GM19467 (cell line): ENCODE measurements around the gene PCGF2.
A peak's percentile ranks its signal among the peaks of the same experiment; 100 is the strongest.
"Not testable (repeated sequence)": the region's sequence is repeated elsewhere in the genome, so short reads cannot be mapped to it uniquely, and the experiment has no call there.

ENCODE experiments used
- ATAC-seq: cut with Tn5 transposase; IDR thresholded peaks from one replicate; pipeline ENCODE4 v1.9.1; 2021; ENCODE audit warnings: mild to moderate bottlenecking, moderate library complexity; ENCODE audit not compliant: unreplicated experiment

The PCGF2 gene

DNA sequence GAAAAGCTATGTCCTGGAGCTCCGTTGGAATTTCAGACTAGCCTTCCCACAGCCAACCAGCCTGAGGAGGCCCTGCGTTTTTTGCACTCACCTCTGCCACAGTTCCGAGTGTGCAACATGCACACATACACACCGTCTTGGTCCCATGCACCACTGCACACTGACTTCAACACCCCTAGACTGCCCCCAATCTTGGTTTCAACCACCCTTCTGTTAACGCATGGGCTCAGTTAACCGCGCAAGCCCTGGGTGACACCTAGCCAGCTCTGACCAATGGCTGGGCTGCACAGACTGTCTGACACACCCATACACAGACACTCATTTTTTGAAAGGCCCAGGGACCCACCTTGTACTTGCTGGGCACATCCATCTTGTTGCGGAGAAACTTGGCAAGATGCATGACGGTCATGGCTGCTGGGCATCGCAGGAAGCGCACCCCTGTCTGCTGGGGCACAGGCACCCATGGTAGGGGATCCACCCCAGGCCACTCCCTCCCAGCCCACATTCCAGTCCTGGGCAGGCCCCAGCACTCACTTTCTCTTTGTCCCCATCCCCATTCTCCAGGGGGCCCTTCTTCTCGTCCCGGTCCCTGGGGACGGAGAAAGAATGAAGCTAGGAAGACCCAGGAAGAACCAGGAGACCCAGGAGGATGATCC lies 10.0 kb downstream of the PCGF2 start:
- no peak for ATAC-seq

DNA sequence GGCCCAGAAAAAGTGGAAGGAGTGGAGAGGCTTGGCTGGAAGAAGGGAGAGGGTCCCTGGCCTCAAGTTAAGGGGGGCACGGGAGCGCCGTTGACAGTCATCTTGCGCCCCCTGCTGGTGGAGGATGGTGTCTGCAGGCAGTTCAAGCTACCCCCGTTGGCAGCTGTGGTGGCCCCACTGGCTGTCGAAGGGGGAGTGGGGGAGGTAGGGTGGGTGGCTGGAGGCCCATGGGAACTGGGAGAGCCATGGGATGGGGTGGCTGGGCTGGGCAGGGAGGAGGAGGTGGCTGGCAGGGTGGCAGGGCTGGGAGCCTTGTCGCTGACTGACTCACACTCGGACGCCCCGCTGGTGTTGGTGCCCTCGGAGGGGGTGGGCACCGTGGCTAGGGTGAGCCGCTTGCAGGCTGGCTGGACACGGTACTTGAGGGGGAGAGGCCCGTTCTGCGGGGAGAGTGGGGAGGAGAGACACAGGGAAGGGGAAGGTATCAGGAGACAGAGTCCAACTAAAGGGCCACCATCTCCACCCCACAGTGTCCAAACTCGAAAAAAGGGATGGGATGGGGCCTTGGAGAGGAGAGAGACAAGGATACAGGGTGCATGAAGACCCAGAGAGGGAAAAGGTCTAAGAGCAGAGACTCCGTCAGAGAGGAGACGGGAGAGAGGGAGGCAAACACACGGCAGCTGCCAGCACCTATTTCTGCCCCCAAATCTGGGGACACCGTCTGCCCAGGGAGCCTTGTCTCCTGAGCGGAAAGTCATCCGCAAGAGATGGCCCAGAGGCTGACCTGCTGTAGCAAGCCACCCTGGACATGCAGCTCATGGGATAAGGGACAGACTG lies 12.8 kb downstream of the PCGF2 start:
- no peak for ATAC-seq

DNA sequence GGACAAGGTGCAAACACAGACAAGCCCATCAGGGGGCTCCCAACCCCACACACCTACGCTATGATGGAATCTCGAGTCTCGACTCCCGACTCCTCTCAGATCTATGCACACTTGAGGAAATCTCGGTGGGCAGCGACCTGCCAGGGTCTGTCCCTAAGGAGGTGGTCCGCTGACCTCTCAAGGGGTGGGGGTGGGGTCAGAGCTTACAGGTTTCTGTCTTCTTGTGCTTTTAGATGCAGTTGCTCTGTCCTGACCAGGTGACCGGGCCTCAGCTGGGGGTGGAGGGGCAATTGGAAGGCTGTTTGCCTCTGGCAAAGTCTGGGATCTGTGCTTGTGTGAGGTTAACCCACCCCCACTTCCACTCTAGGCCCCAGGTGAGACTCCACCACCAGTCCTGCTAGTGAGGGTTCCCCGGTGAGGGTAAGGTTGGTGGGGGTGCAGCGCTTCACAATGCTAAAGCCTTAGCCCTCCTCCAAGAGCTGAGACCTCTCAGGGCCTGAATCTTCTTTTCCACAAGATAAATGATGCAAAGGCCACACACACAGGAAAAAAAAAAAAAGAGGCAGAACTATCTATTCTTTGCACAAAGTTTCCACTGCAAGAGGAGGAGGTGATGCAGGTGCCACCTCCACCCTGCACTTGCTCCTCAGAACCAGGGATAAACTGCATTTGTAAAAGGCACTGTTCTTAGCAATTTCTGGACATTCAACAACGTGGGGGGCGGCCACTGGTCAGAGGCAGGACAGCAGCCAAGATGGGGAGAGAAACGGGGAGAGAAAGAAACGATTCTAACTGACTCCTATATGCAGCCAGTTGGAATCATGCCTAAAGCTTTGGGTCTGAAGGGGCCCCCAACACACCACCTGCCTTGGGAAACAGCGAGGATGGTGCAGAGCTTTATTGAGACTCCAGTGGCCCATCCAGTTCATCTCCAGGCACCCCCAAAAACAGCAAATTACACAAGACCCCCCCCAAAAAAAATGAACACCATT lies 13.9 kb downstream of the PCGF2 start:
- ATAC-seq, result no peak

DNA sequence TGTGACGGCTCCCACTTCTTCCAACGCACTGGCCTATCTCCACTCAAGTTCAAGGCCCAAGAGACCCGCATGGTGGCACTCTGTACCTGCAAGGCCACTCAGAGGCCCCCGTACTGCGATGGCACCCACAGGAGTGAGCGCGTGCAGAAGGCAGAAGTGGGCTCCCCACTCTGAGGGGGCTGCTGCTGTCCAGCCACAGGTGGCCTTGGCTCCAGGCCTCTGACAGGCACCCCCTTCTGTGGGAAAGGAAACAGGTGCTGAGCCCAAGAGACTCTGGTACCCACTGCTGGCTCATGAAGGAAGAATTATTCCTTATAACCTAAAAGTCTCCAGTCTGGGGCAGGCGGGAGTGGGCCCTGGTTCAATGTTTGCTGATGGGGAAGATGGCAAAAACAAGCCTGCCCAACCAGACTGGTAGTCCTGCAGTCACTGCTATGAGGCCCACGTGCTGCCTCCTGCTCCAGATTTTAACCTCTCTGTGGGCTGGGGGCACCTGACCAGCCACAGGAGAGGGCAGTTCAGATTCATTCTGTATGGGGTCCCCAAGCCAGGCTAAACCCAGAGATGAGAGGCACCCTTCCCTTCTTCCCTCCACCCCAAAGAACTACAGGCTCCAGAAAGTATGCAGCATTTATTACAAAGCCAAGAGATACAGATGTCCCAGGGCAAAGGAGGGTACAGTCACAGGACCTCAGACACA lies 14.7 kb downstream of the PCGF2 start:
- ATAC-seq, result no peak

DNA sequence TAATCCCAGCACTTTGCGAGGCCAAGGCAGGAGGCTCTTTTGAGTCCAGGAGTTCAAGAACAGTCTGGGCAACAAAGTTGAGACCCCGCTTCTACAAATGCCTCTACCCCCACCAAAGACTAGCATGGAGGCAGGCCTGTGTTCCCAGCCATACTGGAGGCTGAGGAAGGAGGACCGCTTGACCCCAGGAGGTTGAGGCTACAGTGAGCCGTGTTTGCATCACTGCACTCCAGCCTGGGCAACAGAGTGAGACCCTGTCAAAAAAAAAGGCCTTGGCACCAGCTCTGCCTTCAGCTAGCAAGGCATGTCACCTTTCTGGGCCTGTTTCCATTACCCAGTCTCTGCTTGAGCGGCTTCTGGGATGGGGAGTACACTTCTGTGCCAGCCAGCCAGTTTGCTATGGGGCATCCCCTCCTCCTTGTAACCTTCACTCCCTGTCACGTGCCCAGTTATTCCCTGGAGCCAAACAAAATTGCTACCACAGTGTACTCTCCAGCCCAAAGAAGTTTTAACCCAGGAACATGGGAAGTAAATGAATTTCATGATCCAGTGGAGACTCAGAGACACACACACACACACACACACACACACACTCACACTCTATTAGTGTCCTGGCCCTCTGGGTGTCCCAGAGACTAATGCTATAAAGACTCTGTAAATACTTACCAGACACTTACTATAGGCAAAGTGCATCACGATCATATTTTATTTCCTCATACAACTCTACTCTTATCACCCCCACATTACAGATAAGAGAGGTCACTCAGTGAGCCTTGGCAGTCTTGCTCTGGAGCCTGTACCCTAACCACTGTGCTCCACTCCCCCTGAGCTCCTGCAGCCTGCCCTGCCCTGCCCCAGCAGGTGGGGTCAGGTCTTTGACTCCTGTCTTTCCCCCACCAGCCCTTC lies 15.5 kb downstream of the PCGF2 start:
- ATAC-seq, result no peak

DNA sequence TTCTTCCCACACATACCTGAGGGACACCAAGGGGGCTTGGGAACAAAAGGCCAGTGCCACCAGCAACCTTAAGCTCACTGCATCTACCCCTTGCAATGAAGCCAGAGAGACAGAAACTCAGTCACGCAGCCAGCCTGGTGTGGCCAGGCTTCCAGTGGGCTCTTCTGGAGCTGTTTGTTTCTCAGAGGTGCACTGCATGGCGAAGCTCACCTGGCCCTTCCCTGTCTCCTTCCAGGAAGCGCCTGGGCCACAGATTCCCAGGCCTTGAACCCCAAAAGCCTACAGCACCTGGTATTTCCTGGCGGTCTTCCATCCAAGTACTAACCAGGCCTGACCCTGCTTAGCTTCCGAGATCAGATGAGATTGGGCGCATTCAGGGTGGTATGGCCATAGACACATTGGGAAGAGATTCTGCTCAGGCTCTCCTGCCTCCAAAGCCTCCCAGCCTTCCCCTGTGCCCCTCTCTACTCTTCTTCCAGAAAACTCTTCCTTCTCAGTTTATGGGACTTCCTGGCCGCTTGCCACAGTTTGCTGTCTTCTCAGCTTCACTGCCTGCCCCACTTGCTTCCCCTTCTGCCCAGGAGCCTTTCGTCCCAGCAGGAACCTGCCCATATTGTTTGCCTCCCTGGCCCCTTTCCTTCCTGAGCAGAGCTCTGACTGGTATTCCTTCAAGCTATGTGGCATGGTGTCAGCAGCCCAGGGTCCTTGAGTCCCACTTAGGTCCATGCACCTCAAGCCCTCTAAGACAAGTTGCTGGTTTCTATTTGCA lies 16.4 kb downstream of the PCGF2 start:
- no peak for ATAC-seq

DNA sequence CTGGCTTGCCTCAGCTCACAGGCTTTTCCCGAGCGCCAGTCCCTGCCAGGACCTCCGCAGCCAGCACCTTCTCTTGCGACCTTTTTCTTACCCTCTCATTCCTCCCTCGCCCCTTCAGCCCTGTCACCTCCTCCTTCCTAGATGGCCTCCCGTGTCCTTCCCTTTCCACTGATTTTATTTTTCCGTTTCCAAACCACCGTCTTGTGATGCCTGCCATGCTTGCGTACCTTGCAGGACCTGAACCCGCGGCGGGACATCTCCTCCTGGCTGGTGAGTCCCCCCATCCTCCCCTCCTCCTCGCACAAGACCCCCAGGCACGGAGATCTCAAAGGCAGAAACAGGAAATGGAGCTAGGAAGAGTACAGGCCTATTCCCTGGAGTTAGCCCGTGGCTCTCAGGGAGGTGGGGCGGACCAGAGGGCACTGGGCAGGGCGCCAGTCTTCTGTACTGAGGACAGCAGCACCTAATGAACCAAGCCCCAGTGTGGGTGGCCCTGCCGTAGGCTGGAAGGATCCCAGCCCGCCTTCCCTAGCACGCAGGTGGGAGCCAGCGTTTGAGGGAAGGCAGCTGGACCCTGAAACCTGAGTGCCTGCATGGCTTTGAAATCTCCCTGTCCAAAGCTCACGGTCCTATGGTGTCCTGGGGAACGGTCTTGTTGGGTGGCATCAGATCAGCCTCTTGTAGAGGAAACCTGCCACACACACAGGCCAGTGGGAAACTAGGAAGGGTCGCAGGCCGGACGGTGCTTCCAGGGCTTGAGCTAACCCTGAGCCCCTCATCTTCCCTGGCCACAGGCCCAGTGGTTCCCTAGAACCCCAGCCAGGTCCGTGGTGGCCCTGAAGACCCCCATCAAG lies 17.4 kb downstream of the PCGF2 start:
- ATAC-seq, result no peak

DNA sequence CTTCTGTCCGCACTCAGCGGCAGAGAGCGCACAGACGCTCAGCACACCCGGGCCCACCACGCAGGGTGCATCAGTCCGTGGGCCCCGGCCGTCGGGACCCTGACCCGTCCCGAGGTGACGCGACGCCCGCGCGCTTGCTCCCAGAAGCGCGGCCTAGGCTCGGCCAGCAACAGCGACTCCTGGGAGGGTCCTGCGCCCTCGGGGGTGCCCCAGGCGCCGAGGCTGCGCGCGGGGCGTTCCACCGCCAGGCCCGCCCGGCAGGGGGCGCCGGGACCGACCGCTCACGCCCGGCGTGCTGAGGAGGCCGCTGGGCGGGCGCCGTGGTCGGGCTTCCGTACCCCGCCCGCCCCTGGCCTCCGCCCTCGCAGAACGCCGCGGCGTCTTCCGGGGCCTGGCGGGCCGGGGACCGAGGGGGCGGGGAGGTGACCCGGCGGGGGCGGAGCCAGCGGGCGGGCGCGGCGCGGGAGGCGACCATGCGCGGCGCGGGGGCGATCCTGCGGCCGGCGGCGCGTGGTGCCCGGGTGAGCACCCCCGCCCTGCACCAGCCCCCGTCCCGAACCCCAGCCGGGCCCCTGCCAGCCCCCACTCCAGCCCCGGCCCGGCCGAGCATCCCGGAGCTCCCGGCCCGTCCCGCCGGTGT lies 18.1 kb downstream of the PCGF2 start, which contains the start of gene CISD3:
Gene CISD3 (plus strand): TSS at position 456 of the 640 bp plus-strand sequence. CDS start 18 bp downstream, at position 474.
- peak; percentile 77 for ATAC-seq

DNA sequence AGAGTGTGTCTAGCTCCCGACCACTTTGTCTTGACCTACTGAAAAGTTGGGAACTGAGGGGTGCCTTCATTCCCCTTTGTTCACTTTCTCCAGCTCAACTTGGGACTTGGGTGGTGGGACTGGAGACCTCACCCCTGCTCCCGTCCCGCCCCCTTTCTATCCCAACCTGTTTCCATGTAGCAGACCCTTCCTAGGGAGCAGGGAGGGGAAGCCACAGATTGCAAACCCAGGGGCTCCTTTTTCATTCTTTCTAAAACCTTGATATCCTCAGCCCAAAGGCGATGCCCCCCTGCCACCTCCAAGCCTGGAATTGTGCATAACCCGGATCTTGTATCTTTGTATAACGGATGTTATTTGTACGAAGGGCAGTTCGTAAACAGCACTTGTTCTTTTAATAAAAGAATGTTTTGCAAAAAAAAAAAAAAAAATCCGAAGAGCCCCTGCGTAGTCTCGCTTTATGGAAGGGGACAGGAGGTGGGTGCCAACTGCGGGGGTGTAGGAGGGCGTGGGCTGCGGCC lies 18.7 kb downstream of the PCGF2 start:
- ATAC-seq, result no peak

DNA sequence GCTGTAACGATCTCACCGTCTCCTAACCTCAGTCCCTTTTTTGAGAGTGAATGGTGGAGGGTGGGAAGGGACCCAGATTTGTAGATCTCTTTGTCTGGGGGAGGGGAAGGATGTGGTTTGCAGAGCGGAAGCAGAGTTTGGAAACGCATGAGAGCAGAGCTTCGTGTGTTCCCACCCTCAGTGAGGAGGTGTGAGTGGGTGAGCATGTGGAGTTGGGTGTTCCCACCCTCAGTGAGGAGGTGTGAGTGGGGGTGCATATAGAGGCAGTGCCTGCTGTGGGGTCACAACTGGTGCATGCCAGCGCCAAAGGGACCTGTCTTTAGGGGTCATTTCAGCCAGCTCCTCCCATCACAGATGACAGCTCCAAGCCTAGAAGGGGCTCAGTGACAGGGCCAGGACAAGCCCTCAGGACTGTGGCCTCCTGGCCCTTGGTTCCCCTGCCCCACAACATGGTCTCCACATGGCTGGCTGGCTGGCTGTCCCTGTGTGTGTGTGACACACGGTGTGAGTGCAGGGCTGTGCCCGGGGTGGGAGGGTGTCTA lies 19.8 kb downstream of the PCGF2 start:
- no peak for ATAC-seq

DNA sequence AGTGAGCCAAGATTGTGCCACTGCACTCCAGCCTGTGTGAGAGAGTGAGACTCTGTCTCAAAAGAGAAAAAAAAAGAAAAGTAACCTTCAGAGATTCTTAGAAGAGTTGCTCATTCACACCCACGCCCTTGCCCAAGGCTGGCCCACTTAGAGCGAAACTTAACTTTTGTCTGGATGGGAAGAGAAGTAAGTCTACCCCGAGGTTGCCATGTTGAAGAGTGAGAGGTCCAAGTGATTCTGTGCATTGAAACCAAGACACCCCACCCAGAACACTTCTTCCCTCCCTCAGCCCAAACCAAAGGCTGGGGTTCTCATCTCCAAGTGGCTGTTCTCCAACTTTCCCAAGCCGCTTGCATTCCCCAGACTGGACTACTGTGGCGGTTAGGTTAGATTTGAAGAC lies 20.4 kb downstream of the PCGF2 start:
- no peak for ATAC-seq

DNA sequence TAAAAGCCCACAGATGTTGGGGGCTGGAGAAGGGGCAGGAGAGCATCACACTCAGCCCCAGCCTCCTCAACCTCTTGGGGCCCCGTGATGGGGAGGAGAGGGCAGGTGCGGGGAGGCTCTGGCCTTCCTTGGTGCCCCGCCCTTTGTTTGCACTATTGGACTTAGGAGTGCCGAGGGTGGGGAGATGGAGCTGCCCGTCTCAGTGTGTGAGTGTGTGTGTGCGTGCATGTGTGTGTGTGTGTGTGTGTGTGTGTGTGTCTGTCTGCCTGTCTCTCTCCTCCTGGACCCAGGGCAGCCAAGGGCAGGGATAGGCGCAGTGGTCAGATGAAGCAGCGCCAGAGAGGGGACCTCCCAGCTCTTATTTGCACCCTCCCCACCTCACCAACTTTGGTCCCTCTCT lies 22.0 kb downstream of the PCGF2 start:
- ATAC-seq, result not testable (repeated sequence)

DNA sequence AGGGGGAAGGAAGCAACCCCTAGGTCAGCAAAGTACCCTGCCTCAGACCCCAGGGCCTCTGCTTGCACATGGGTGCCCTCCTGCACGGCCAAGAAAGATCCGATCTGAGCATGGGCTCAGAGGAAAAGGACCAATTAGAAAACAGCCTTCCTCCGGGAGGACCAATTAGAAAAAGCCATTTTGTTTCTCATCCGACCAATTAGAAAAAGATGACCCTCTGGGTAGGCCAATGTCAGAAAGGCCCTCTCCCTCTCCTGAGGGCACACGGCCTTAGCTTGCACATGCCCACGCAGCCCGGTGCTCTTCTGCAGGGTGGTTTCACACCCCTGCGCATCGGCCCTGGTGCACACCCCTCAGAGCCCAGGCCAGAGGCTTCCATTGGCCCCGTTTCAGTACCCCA lies 23.1 kb downstream of the PCGF2 start:
- no peak for ATAC-seq

DNA sequence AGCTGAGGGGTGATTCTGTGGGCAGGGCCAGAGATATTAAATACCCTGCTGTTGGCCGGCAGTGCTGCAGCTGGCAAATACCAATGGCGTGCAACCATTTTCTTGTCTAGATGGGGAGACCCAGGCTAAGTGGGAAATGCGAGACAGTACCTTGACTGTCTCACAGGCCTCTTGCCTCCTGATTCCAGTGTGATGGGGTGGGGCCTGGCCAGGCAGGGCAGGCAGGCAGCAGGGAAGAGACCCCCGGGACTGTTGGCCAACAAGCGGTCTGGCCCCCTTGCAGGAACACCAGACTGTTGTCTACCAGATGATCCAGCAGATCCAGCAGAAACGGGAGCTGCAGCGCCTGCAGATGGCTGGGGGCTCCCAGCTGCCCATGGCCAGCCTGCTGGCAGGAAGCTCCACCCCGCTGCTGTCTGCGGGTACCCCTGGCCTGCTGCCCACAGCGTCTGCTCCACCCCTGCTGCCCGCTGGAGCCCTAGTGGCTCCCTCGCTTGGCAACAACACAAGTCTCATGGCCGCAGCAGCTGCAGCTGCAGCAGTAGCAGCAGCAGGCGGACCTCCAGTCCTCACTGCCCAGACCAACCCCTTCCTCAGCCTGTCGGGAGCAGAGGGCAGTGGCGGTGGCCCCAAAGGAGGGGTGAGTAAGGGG lies 23.7 kb downstream of the PCGF2 start:
- no peak for ATAC-seq

DNA sequence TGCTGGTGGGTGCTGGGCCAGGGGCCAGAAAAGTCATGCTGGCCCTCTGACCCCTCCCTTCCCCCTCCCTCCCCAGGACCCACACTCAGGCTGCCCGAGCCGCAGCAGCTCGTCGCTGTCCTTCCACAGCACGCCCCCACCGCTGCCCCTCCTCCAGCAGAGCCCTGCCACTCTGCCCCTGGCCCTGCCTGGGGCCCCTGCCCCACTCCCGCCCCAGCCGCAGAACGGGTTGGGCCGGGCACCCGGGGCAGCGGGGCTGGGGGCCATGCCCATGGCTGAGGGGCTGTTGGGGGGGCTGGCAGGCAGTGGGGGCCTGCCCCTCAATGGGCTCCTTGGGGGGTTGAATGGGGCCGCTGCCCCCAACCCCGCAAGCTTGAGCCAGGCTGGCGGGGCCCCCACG lies 26.3 kb downstream of the PCGF2 start:
- ATAC-seq, result no peak

DNA sequence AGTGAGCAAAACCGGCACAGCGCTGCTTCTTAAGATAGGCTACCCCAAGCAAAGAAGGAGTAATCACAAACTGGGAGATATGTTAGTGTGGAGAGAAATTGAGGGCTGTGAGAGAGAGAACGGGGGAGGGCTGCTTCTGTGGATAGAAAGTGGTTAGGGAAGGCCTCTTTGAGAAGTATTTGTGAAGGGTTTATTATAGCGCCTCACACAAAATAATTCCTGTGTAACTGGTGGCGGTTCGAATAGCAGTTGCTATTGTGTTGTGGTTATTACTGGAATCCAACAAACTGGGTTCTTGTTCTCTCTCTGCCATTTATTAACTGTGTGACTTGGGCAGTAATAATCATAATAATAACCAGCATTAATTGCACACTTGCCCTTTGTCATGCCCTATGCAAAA lies 27.2 kb downstream of the PCGF2 start:
- no peak for ATAC-seq
